ENCODE data around the gene GAS2.

The GAS2 gene

DNA sequence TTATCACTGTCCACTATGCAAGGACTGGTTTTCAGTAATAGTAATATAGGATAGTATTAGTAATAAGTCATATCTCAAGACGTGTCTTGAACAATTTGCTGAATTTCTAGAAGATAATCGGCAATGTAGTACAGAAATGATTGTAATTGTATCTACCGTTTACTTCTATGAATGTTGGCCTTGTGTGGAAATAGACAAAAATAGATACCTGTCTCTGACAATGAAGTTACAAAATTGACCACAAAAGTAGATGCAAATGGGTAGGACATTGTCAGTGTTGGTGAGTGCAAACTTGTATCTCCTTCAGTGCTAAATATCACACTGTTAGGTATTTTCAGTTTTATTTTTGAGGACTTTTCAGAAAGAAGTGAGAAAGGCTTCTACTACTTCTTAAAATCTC, 120.1 kb downstream of the GAS2 start:
- H3K4me3 Mint-ChIP-seq: no peak overlapping the region
- no peaks in the 10 kb centered on the region for H3K4me1 Mint-ChIP-seq
- H3K36me3 Mint-ChIP-seq (ENCODE audit: insufficient read depth): no peaks in the 10 kb centered on the region
- no peak for ATAC-seq (replicated peaks; ENCODE audit: extremely low read depth, poor library complexity, severe bottlenecking)
- no peak overlapping the region for H3K27ac Mint-ChIP-seq (ENCODE audit: low read depth)
- no peak for DNase-seq (ENCODE audit: low spot score in 2 of 2)
- H3K27me3 Mint-ChIP-seq: peaks cover 8% of the 10 kb centered on the region
- no peaks in the 10 kb centered on the region for H3K9me3 Mint-ChIP-seq

DNA sequence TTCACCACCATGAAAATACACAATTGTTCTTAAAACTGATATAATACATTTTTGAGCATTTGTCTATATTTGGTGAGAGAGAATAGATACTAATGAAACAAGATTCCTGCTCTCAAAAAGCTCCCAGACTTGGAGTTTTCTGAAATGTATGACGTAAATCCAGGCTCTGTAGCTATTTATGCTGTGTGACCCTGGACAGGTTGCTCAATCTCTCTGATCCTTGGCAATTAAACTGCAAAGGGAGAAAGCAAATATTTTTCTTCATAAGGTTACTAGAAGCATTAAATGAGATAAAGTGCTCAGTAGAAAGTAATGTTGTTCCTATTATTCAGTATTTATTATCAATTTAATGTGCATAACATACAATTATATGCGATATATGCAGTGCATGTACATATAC, 120.6 kb downstream of the GAS2 start:
- no peaks in the 10 kb centered on the region for H3K36me3 Mint-ChIP-seq (ENCODE audit: insufficient read depth)
- H3K9me3 Mint-ChIP-seq: no peaks in the 10 kb centered on the region
- DNase-seq (ENCODE audit: low spot score in 2 of 2) (no peak), ATAC-seq (replicated peaks; ENCODE audit: extremely low read depth, poor library complexity, severe bottlenecking) (no peak)
- no peaks in the 10 kb centered on the region for H3K4me1 Mint-ChIP-seq
- no peak overlapping the region for H3K4me3 Mint-ChIP-seq
- no peak overlapping the region for H3K27ac Mint-ChIP-seq (ENCODE audit: low read depth)
- peaks cover 8% of the 10 kb centered on the region for H3K27me3 Mint-ChIP-seq

GRCh38 chr11:22787551-22788162, 121.2 kb downstream of the GAS2 start:
- Mint-ChIP-seq H3K27ac (ENCODE audit: low read depth) (no peak overlapping the region), H3K4me3 (no peak overlapping the region), H3K9me3 (no peaks in the 10 kb centered on the region), H3K27me3 (peaks cover 8% of the 10 kb centered on the region), H3K4me1 (no peaks in the 10 kb centered on the region), H3K36me3 (ENCODE audit: insufficient read depth) (peaks cover under 1% of the 10 kb centered on the region)
- ATAC-seq (replicated peaks; ENCODE audit: extremely low read depth, poor library complexity, severe bottlenecking) (no peak), DNase-seq (ENCODE audit: low spot score in 2 of 2) (no peak)

DNA sequence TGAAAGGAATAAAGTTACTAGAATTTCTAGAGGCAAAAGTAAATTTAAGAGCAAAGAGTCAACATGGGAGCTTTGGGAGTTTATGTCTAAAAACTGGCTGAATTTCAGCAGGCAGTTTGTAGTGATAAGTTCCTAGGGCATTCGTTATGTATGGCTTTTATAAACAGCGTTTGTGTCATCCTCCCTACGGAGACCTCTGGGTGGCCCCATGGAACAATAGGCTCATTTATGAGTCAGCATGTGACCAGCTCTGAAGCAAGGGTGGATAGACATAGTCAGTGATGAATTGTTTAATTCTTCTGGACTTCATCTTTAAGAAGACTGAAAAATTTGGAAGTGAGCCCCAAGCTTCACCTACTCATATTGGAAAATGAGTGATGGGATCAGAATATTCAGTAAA, 126.1 kb downstream of the GAS2 start:
- peaks cover 2% of the 10 kb centered on the region for H3K36me3 Mint-ChIP-seq (ENCODE audit: insufficient read depth)
- DNase-seq (ENCODE audit: low spot score in 2 of 2): no peak

GRCh38 chr11:22795914-22796313, 129.5 kb downstream of the GAS2 start:
- peaks cover 2% of the 10 kb centered on the region for H3K36me3 Mint-ChIP-seq (ENCODE audit: insufficient read depth)
- ATAC-seq (replicated peaks; ENCODE audit: extremely low read depth, poor library complexity, severe bottlenecking) (no peak), DNase-seq (ENCODE audit: low spot score in 2 of 2) (no peak)
- H3K9me3 Mint-ChIP-seq: no peaks in the 10 kb centered on the region
- H3K4me3 Mint-ChIP-seq: no peak overlapping the region
- H3K4me1 Mint-ChIP-seq: no peaks in the 10 kb centered on the region
- H3K27me3 Mint-ChIP-seq: peaks cover 6% of the 10 kb centered on the region
- H3K27ac Mint-ChIP-seq (ENCODE audit: low read depth): no peak overlapping the region

More for the DNA sequence above, 126.1 kb downstream of the GAS2 start:
- H3K27ac Mint-ChIP-seq (ENCODE audit: low read depth): no peak overlapping the region
- H3K27me3 Mint-ChIP-seq: no peaks in the 10 kb centered on the region
- H3K4me1 Mint-ChIP-seq: no peaks in the 10 kb centered on the region
- ATAC-seq (replicated peaks; ENCODE audit: extremely low read depth, poor library complexity, severe bottlenecking): no peak
- H3K9me3 Mint-ChIP-seq: no peaks in the 10 kb centered on the region
- H3K4me3 Mint-ChIP-seq: no peak overlapping the region

- no peak for ATAC-seq (replicated peaks; ENCODE audit: extremely low read depth, poor library complexity, severe bottlenecking)
- peaks cover 6% of the 10 kb centered on the region for H3K27me3 Mint-ChIP-seq
These were observed 130.6 kb downstream of the GAS2 start for GRCh38 chr11:22797047-22797446.

DNA sequence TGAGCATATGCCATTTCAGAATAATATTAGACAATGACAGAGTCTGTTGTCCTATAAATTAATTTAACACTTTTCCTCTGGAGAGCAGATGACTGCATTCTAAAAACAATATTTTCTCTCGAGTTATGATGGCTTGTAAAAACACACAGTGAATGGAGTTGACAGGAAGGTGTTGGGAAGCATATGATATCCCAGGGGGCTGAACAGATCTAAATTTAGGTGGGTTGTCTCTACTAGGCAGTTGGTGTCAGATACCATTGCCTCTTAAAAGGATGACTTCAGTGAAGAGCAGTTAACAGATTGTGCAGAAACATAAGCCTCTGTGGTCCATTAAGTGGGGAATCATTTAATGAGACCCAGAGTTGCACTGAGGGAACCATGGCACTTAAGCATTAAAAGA, 132.5 kb downstream of the GAS2 start:
- DNase-seq (ENCODE audit: low spot score in 2 of 2) (no peak), ATAC-seq (replicated peaks; ENCODE audit: extremely low read depth, poor library complexity, severe bottlenecking) (no peak)
- peaks cover 6% of the 10 kb centered on the region for H3K27me3 Mint-ChIP-seq
- H3K27ac Mint-ChIP-seq (ENCODE audit: low read depth): no peak overlapping the region
- no peaks in the 10 kb centered on the region for H3K36me3 Mint-ChIP-seq (ENCODE audit: insufficient read depth)
- H3K9me3 Mint-ChIP-seq: no peaks in the 10 kb centered on the region
- no peaks in the 10 kb centered on the region for H3K4me1 Mint-ChIP-seq
- H3K4me3 Mint-ChIP-seq: no peak overlapping the region

More at GRCh38 chr11:22797047-22797446, 130.6 kb downstream of the GAS2 start:
- Mint-ChIP-seq H3K9me3 (no peaks in the 10 kb centered on the region), H3K36me3 (ENCODE audit: insufficient read depth) (peaks cover 2% of the 10 kb centered on the region), H3K4me3 (no peak overlapping the region), H3K27ac (ENCODE audit: low read depth) (no peak overlapping the region), H3K4me1 (no peaks in the 10 kb centered on the region)
- no peak for DNase-seq (ENCODE audit: low spot score in 2 of 2)

- peaks cover 6% of the 10 kb centered on the region for H3K27me3 Mint-ChIP-seq
These were observed 134.1 kb downstream of the GAS2 start for GRCh38 chr11:22800482-22800881.

DNA sequence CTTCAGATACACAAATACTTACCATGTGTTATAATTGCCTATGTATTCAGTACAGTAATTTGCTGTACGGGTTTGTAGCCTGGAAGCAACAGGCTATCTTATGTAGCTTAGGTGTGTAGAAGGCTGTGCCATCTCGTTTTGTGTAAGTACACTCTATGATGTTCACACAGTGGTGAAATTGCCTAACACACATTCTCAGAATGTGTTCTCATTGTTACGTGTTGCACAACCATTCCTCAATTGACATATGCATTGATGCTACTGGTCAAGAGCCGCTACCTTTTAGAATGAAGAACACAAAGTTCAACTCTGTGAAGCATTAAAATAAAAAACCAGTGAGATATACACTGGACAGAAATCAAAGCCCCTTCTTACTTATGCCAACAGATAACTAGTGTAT, 136.4 kb downstream of the GAS2 start:
- ATAC-seq (replicated peaks; ENCODE audit: extremely low read depth, poor library complexity, severe bottlenecking): no peak

More at GRCh38 chr11:22800482-22800881, 134.1 kb downstream of the GAS2 start:
- no peak for ATAC-seq (replicated peaks; ENCODE audit: extremely low read depth, poor library complexity, severe bottlenecking)
- no peak for DNase-seq (ENCODE audit: low spot score in 2 of 2)
- H3K4me3 Mint-ChIP-seq: no peak overlapping the region
- H3K36me3 Mint-ChIP-seq (ENCODE audit: insufficient read depth): no peaks in the 10 kb centered on the region
- H3K27ac Mint-ChIP-seq (ENCODE audit: low read depth): no peak overlapping the region
- H3K9me3 Mint-ChIP-seq: no peaks in the 10 kb centered on the region
- H3K4me1 Mint-ChIP-seq: no peaks in the 10 kb centered on the region

DNA sequence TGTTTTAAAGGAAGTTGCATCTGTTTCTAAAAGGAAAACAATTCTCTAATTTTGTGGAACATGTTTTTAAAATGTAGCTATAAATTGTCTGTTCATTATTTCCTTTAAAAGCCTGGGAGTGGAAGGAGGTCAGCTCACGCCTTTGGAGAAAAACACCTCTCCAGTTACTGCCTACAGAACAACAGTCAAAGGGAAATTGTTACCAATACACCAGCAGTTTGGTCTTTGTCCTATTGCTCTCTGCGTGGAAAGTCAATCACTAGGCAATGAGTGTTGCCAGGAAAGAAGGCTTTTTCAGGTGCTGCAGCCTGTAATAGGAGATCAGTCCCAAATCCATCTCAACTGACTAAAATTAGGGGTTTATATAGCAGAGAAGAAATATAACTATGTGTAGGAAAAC, 141.0 kb downstream of the GAS2 start:
- H3K9me3 Mint-ChIP-seq: no peaks in the 10 kb centered on the region
- ATAC-seq (replicated peaks; ENCODE audit: extremely low read depth, poor library complexity, severe bottlenecking) (no peak), DNase-seq (ENCODE audit: low spot score in 2 of 2) (no peak)
- H3K27me3 Mint-ChIP-seq: no peaks in the 10 kb centered on the region
- no peaks in the 10 kb centered on the region for H3K4me1 Mint-ChIP-seq
- no peak overlapping the region for H3K27ac Mint-ChIP-seq (ENCODE audit: low read depth)
- no peaks in the 10 kb centered on the region for H3K36me3 Mint-ChIP-seq (ENCODE audit: insufficient read depth)
- H3K4me3 Mint-ChIP-seq: no peak overlapping the region

More for the DNA sequence above, 136.4 kb downstream of the GAS2 start:
- Mint-ChIP-seq H3K4me1 (no peaks in the 10 kb centered on the region), H3K36me3 (ENCODE audit: insufficient read depth) (no peaks in the 10 kb centered on the region), H3K4me3 (no peak overlapping the region), H3K27me3 (peaks cover 6% of the 10 kb centered on the region), H3K9me3 (no peaks in the 10 kb centered on the region), H3K27ac (ENCODE audit: low read depth) (no peak overlapping the region)
- DNase-seq (ENCODE audit: low spot score in 2 of 2): no peak

DNA sequence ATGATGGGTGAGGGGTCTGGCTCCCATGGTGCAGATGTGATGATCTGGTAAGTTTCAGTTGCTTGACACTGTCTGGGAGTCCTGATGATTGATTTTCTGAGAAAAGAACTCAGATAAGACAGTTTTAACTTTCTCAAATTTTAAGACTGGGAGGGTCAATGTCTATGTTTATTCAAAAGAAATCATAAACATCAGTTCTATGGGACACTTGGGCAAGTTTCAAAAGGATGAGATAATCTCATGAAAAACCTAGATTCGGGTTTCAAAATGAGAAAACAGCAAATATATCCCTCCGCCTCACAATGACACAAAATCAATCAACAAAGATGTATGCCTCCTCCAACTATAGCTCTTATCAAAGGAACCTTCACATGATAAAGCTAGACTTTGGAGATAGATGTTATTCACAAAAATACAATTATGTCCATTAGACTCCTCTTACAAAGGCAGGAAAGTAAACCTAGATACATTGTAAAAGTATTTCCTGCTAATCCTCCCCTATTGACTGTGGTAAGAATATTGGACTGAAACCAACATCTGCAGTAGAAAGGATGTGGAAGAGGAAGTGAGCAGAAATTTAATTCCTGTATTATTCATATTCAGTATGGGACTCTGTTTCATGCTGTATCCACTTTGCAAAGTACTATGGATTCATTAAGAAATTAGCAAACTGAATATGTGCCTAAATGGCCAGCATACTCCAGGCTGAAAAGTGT, 141.6 kb downstream of the GAS2 start:
- no peak for DNase-seq (ENCODE audit: low spot score in 2 of 2)
- no peaks in the 10 kb centered on the region for H3K4me1 Mint-ChIP-seq
- ATAC-seq (replicated peaks; ENCODE audit: extremely low read depth, poor library complexity, severe bottlenecking): no peak
- no peaks in the 10 kb centered on the region for H3K36me3 Mint-ChIP-seq (ENCODE audit: insufficient read depth)
- H3K4me3 Mint-ChIP-seq: no peak overlapping the region
- no peak overlapping the region for H3K27ac Mint-ChIP-seq (ENCODE audit: low read depth)
- no peaks in the 10 kb centered on the region for H3K9me3 Mint-ChIP-seq
- no peaks in the 10 kb centered on the region for H3K27me3 Mint-ChIP-seq

DNA sequence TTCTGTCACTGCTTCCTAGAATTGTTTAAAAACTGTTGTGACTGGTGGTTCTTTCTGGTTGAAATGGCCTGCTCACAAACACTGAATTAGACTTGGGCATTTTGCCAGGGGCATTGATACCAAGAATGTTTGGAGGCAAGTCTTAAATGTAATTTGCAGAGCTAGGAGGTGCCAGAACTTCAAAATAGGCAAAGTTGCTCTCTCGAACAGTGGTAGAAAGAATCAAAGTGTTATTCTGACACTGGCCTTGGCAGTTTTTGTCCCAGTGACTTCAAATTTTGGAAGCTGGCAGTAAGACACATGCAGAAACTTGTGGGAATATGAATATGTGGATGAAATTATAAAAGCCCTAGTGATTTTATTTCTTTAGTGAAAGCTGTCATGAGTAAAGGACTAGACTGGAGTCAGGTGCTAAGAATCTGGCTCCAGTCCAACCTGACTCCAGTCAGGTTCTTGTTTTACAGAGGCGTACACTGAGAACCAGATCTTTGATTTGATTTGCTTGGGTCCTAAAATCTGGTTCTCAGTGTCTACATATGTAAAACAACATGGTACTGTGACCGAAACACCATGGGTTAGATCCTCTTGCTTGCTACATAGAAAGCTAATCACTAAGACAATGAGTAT, 142.3 kb downstream of the GAS2 start:
- H3K9me3 Mint-ChIP-seq: no peaks in the 10 kb centered on the region

GRCh38 chr11:22809893-22810292, 143.5 kb downstream of the GAS2 start:
- no peak overlapping the region for H3K4me3 Mint-ChIP-seq
- ATAC-seq (replicated peaks; ENCODE audit: extremely low read depth, poor library complexity, severe bottlenecking): no peak
- H3K27ac Mint-ChIP-seq (ENCODE audit: low read depth): no peak overlapping the region
- H3K27me3 Mint-ChIP-seq: no peaks in the 10 kb centered on the region
- DNase-seq (ENCODE audit: low spot score in 2 of 2): no peak
- H3K9me3 Mint-ChIP-seq: no peaks in the 10 kb centered on the region
- H3K36me3 Mint-ChIP-seq (ENCODE audit: insufficient read depth): no peaks in the 10 kb centered on the region
- no peaks in the 10 kb centered on the region for H3K4me1 Mint-ChIP-seq

More for the DNA sequence above, 142.3 kb downstream of the GAS2 start:
- Mint-ChIP-seq H3K27ac (ENCODE audit: low read depth) (no peak overlapping the region), H3K36me3 (ENCODE audit: insufficient read depth) (no peaks in the 10 kb centered on the region), H3K4me1 (no peaks in the 10 kb centered on the region), H3K27me3 (no peaks in the 10 kb centered on the region), H3K4me3 (no peak overlapping the region)
- ATAC-seq (replicated peaks; ENCODE audit: extremely low read depth, poor library complexity, severe bottlenecking): no peak
- DNase-seq (ENCODE audit: low spot score in 2 of 2): no peak
